Stimulated activated CD4-positive, alpha-beta T cell treated with anti-CD3 and anti-CD28 coated beads, Interleukin-4, amount 100 ng/mL, for 4 hours (primary cell): ENCODE results near the gene CLPX.
"Not testable (repeated sequence)": the region's sequence is repeated elsewhere in the genome, so short reads cannot be mapped to it uniquely, and the experiment has no call there.

Experiments
- DNase-seq, 2 experiments: peaks; one replicate each; pipeline ENCODE4 v3.0.0-alpha.2; 2020

Gene CLPX

GRCh38 chr15:65184868-65185717 lies at the start of gene CLPX:
TSS of gene CLPX (minus strand) at chr15:65185342. CDS start at chr15:65185153, 189 bp downstream.
- DNase-seq, result peak; percentile 87 to 93

- no peak for DNase-seq
Observed at GRCh38 chr15:65233696-65234095, 48.6 kb upstream of the CLPX start.

- DNase-seq, result no peak
Observed at GRCh38 chr15:65232520-65232919, 47.4 kb upstream of the CLPX start.

- no peak for DNase-seq
Observed at GRCh38 chr15:65231306-65231705, 46.2 kb upstream of the CLPX start.

- not testable (repeated sequence) for DNase-seq
Observed at GRCh38 chr15:65226901-65227300, 41.8 kb upstream of the CLPX start.

- no peak for DNase-seq
Observed at GRCh38 chr15:65226221-65226620, 41.1 kb upstream of the CLPX start.

GRCh38 chr15:65223996-65224395 lies 38.9 kb upstream of the CLPX start:
- no peak for DNase-seq

- DNase-seq, result no peak
Observed at GRCh38 chr15:65222891-65223290, 37.7 kb upstream of the CLPX start.

- DNase-seq, result no peak
Observed at GRCh38 chr15:65221697-65222096, 36.6 kb upstream of the CLPX start.

GRCh38 chr15:65219137-65219536 lies 34.0 kb upstream of the CLPX start:
- DNase-seq, result no peak

GRCh38 chr15:65217526-65218482 lies 32.7 kb upstream of the CLPX start:
- DNase-seq, result no peak

- no peak for DNase-seq
Observed at GRCh38 chr15:65215496-65215895, 30.4 kb upstream of the CLPX start.

- no peak for DNase-seq
Observed at GRCh38 chr15:65214010-65214409, 28.9 kb upstream of the CLPX start.

- DNase-seq, result no peak
Observed at GRCh38 chr15:65213241-65213640, 28.1 kb upstream of the CLPX start.

GRCh38 chr15:65212097-65212496 lies 27.0 kb upstream of the CLPX start:
- DNase-seq, result peak; percentile 10 to 28

- DNase-seq, result no peak
Observed at GRCh38 chr15:65211482-65211982, 26.4 kb upstream of the CLPX start.

GRCh38 chr15:65210770-65211481 lies 25.8 kb upstream of the CLPX start, which contains the start of gene CILP:
TSS of gene CILP (minus strand) at chr15:65211473. CDS start at chr15:65209755, 1,718 bp downstream.
- DNase-seq, result no peak

- no peak for DNase-seq
Observed at GRCh38 chr15:65209701-65210643, 24.8 kb upstream of the CLPX start.

- DNase-seq, result no peak
Observed at GRCh38 chr15:65208647-65209046, 23.5 kb upstream of the CLPX start.

GRCh38 chr15:65207280-65207840 lies 22.2 kb upstream of the CLPX start:
- DNase-seq, result no peak

- DNase-seq, result no peak
Observed at GRCh38 chr15:65206750-65207149, 21.6 kb upstream of the CLPX start.
